ENCODE data around the gene HOXA1.

HOXA1 gene

GRCh38 chr7:27142580-27143022 is 46.8 kb upstream of the HOXA1 start:
- TF ChIP-seq CTCF (conservative IDR thresholded peaks at IDR 0.05; ENCODE audit: low read depth) = no peak
- ChIA-PET CTCF (interaction anchor here (0.6 to 3.7 kb wide), 8 partner anchors 8 to 299 kb away, joined by 3 to 34 read pairs (median 6); no protein-coding TSS in a partner anchor), POLR2A (ENCODE audit: low non-redundant PET) (interaction anchor here (0.6 kb wide), 1 partner anchor 22 kb away, joined by 3 read pairs; no protein-coding TSS in a partner anchor)
- H3K27ac ChIP-seq = peak overlapping the region; percentile 90
- no peak for DNase-seq (ENCODE audit: low spot score)

GRCh38 chr7:27141923-27142579 is 46.3 kb upstream of the HOXA1 start:
- no peak for DNase-seq (ENCODE audit: low spot score)
- ChIA-PET CTCF (interaction anchor here (0.6 to 3.7 kb wide), 10 partner anchors 9 to 1429 kb away, joined by 3 to 34 read pairs (median 4); partner anchors contain the start of gene HOXA4), POLR2A (ENCODE audit: low non-redundant PET) (no interaction called here)
- TF ChIP-seq CTCF (conservative IDR thresholded peaks at IDR 0.05; ENCODE audit: low read depth) = 0 out of 2 replicates have a peak, but pooled peaks have one; percentile 17
- H3K27ac ChIP-seq = peak overlapping the region; percentile 90

DNA sequence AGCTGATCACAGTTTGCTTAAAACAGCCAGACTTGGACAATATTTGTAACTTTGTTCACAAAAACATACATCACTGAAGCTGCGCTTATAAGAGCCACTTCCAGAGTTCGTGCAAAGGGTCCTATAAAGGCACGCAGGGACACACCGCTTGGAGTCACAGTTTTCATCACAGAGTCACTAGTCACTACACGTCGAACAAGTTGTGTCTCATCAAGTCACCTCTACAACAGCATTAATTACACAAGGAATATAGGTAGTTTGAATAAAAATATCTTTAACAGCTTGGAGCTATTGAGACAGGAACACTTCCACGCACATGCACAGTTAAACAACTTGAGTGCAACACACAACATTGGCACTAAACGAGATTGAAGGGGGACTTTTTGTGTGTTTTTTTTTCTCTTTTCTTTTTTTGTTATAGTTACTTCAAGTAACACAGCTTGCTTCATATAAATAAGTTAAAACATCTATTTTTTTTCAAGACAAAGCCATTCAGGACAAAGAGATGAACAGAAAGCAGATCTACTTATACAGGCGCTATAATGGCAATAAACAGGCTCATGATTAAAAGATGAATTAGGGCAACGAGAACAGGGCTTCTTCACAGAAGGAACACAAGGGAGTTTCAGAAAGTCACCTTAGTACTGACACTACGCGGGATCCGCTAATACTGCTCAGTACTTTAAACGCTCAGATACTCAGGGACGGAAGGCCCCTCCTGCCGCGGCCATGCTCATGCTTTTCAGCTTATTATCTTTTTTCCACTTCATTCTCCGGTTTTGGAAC is 45.5 kb upstream of the HOXA1 start:
- peak overlapping the region; percentile 90 for H3K27ac ChIP-seq
- CTCF ChIA-PET = interaction anchor here (0.5 to 2.3 kb wide), 13 partner anchors 9 to 1429 kb away, joined by 3 to 10 read pairs (median 4); partner anchors contain the start of gene HOXA4
- no peak for TF ChIP-seq CTCF (conservative IDR thresholded peaks at IDR 0.05; ENCODE audit: low read depth)
- POLR2A ChIA-PET (ENCODE audit: low non-redundant PET) = interaction anchor here (0.5 kb wide), 1 partner anchor 282 kb away, joined by 5 read pairs; no protein-coding TSS in a partner anchor
- no peak for DNase-seq (ENCODE audit: low spot score)

DNA sequence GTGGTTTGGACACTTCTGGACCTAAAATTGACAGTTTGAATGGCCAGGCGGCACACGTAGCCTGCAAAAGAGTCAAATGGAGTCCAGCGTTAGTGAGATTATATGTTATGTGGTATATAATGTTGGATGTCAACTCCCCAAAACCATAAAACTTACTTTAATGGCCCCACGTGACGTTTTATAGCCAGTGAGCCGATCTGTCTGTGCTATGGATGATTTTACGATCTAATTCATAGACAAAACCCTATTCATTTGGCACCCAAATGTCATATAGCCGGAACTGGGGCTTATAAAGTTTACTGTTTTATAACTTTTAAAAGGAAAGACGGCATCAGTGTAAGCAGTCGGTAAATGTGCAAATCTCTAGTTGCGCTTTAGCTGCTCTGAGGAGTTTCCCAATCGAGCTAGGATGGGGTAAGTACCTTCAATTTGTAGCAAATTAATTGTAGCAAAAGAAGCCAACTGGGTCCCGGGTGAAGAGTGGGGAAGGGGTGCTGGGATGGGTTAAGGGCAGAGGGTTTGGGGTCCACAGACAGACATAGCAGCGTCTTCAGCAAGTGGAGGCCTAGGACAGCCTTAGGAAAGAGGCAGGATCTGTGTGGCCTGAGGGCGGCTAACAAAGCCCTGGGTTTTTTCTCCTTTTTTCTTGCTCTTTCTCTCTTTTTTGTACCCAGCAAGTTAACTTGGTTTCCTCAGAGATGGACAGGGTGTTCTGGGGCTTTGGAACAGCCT is 44.5 kb upstream of the HOXA1 start:
- no peak for TF ChIP-seq CTCF (conservative IDR thresholded peaks at IDR 0.05; ENCODE audit: low read depth)
- ChIA-PET POLR2A (ENCODE audit: low non-redundant PET) (no interaction called here), CTCF (interaction anchor here (0.6 to 2.3 kb wide), 6 partner anchors 42 to 768 kb away, joined by 3 to 10 read pairs (median 4); no protein-coding TSS in a partner anchor)
- no peak for DNase-seq (ENCODE audit: low spot score)
- H3K27ac ChIP-seq = peak overlapping the region; percentile 84

DNA sequence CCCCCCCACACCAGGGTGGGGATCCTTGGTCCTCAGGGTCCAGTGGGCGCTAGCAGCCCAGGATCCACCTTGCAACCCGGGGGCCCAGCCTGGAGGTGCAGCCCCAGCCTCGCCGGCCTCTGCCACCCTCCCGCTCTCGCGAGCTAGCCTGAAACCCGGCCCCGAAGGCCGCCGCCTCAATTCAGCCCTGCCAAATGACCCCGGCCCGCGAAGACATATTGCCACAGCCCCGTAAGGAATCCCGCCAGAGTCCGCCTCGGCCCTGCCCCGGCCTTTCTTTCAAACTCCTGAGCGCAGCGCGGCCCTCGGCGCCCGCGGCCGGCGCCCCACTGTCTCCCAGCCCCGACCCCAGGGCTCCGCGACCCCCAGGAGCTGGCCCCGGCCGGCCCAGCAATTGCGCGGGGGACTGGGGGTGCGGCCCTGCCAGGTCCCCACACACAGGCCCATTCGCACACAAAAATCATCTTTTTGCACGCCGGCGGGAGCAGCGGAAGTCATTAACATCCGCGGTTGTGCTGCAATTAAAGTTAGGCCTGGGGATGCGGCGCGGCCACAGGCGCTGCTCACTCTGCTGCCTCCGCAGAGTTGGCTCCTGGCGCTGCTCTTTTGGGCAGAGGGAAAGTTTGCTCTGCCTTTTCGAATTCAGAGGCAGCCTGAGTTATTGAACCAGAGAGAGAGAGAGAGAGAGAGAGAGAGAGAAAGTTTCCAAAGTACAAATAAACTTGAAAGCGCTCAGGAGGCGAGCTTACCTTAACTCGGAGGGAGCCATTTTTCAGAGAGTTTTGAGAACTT is 43.7 kb upstream of the HOXA1 start:
- ChIA-PET POLR2A (ENCODE audit: low non-redundant PET) (no interaction called here), CTCF (interaction anchor here (0.6 kb wide), 3 partner anchors 8 to 767 kb away, joined by 3 to 7 read pairs (median 4); no protein-coding TSS in a partner anchor)
- TF ChIP-seq CTCF (conservative IDR thresholded peaks at IDR 0.05; ENCODE audit: low read depth) = no peak
- peak overlapping the region; percentile 84 for H3K27ac ChIP-seq
- DNase-seq (ENCODE audit: low spot score) = no peak

Measured in RWPE1 (cell line).